SK-N-SH treated with all-trans-retinoic acid at 6 μM for 48 hours (cell line): ENCODE data around the gene TSPAN9.
A peak's percentile ranks its signal among the peaks of the same experiment; 100 is the strongest.

Experiments used
- ATAC-seq: fragments of 200-7000 bp; cut with Tn5 transposase; 3 replicates; pipeline ENCODE4 v1.9.1; 2020; ENCODE audit warnings: mild to moderate bottlenecking, moderate library complexity
- ARNTL ChIP-seq: fragments of 450-650 bp; formaldehyde crosslinking; IDR thresholded peaks from 2 replicates; pipeline ENCODE4 v1.5.0; 2020; ENCODE audit warnings: low read depth, mild to moderate bottlenecking, moderate library complexity, borderline replicate concordance
- CSDC2 ChIP-seq: fragments of 250-450 bp; sonication (Bioruptor Pico); IDR thresholded peaks from 2 replicates; pipeline ENCODE4 v1.5.0; 2020; ENCODE audit warnings: mild to moderate bottlenecking, moderate library complexity
- ESRRG ChIP-seq: fragments of 250-450 bp; sonication (Bioruptor Pico); IDR thresholded peaks from 2 replicates; pipeline ENCODE4 v1.6.1; 2021; ENCODE audit warnings: mild to moderate bottlenecking
- GLIS3 ChIP-seq: fragments of 250-450 bp; sonication (Bioruptor Pico); IDR thresholded peaks from 2 replicates; pipeline ENCODE4 v1.5.0; 2020; ENCODE audit warnings: mild to moderate bottlenecking, moderate library complexity
- ISL1 ChIP-seq: fragments of 250-450 bp; sonication (Bioruptor Pico); IDR thresholded peaks from 2 replicates; pipeline ENCODE4 v2.1.2; 2022; ENCODE audit warnings: mild to moderate bottlenecking, moderate library complexity
- RARB ChIP-seq: fragments of 250-450 bp; sonication (Bioruptor Pico); IDR thresholded peaks from 2 replicates; pipeline ENCODE4 v1.8.0; 2021; ENCODE audit warnings: mild to moderate bottlenecking, moderate library complexity
- SNAI2 ChIP-seq: fragments of 250-450 bp; sonication (Bioruptor Pico); IDR thresholded peaks from 2 replicates; pipeline ENCODE4 v1.5.0; 2020; ENCODE audit warnings: mild to moderate bottlenecking, moderate library complexity
- TCF4 ChIP-seq: fragments of 250-450 bp; sonication (Bioruptor Pico); IDR thresholded peaks from 2 replicates; pipeline ENCODE4 v1.8.0; 2021; ENCODE audit warnings: mild to moderate bottlenecking, moderate library complexity, borderline replicate concordance
- TOX ChIP-seq: fragments of 250-450 bp; sonication (Bioruptor Pico); IDR thresholded peaks from 2 replicates; pipeline ENCODE4 v1.8.0; 2021; ENCODE audit warnings: mild to moderate bottlenecking, moderate library complexity, borderline replicate concordance
- ZC3H10 ChIP-seq: fragments of 250-450 bp; sonication (Bioruptor Pico); IDR thresholded peaks from 2 replicates; pipeline ENCODE4 v1.5.1; 2021; ENCODE audit warnings: mild to moderate bottlenecking, moderate library complexity
- ZFP3 ChIP-seq: fragments of 250-450 bp; sonication (Bioruptor Pico); IDR thresholded peaks from 2 replicates; pipeline ENCODE4 v1.5.0; 2020; ENCODE audit warnings: mild to moderate bottlenecking, moderate library complexity
- ZNF565 ChIP-seq: fragments of 450-650 bp; formaldehyde crosslinking; conservative IDR thresholded peaks from 2 replicates; pipeline ENCODE4 v1.5.0; 2020; ENCODE audit warnings: low read depth, mild to moderate bottlenecking, moderate library complexity
- ZNF70 ChIP-seq: fragments of 450-650 bp; formaldehyde crosslinking; IDR thresholded peaks from 2 replicates; pipeline ENCODE4 v1.5.0; 2020; ENCODE audit warnings: mild to moderate bottlenecking, moderate library complexity
- ZNF8 ChIP-seq: fragments of 450-650 bp; formaldehyde crosslinking; IDR thresholded peaks from 2 replicates; pipeline ENCODE4 v1.5.0; 2020; ENCODE audit warnings: mild to moderate bottlenecking, moderate library complexity
- TF ChIP-seq, protein P1 (sequence below): fragments of 250-450 bp; sonication (Bioruptor Pico); IDR thresholded peaks from 2 replicates; pipeline ENCODE4 v1.5.0; 2020; ENCODE audit warnings: mild to moderate bottlenecking, moderate library complexity
- TF ChIP-seq, protein P2 (sequence below): fragments of 250-450 bp; sonication (Bioruptor Pico); IDR thresholded peaks from 2 replicates; pipeline ENCODE4 v1.8.0; 2021; ENCODE audit warnings: low read depth, mild to moderate bottlenecking, moderate library complexity, borderline replicate concordance
- TF ChIP-seq, protein P3 (sequence below): fragments of 250-450 bp; sonication (Bioruptor Pico); IDR thresholded peaks from 2 replicates; pipeline ENCODE4 v1.5.1; 2020; ENCODE audit warnings: low read depth, mild to moderate bottlenecking, moderate library complexity
- TF ChIP-seq, protein P4 (sequence below): fragments of 250-450 bp; sonication (Bioruptor Pico); IDR thresholded peaks from 2 replicates; pipeline ENCODE4 v1.8.0; 2020; ENCODE audit warnings: mild to moderate bottlenecking, moderate library complexity, borderline replicate concordance
- TF ChIP-seq, protein P5 (sequence below): fragments of 250-450 bp; sonication (Bioruptor Pico); IDR thresholded peaks from 2 replicates; pipeline ENCODE4 v1.5.1; 2021; ENCODE audit warnings: mild to moderate bottlenecking, moderate library complexity

The TSPAN9 gene

DNA sequence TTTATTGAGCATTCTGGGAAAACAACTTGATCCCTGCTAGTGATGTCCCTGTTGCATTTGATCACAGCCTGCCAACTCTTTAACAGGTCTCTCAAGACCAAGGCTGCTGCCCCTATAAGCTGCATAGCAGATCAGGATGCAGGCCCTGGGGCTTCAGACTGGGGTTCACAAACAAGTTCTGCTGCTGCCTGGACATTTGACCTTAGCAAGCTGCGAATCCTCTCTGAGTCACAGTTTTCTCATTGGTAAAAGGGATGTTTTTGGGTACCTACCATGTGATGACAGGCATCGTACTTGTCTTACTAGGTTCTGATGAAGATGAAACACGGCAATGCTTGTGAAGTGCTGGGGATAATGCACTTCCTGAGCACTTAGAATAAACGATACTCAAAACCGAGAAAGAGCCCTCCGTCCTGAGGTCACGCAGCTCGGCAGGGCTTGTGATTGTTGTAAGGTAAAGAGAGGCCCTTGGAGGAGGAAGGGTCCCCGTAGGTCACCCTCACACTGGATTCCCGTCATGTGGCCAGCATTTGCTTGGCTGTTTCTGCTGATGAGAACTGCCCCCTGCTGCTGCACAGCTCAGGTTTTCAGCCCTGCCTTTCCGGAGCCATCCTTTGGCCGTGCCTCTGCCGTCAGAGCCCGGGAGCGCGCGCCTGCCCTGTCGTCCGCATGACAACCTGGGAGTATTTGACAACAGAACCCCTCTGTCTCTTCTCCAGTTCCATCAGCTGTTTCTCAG is 39.1 kb downstream of the TSPAN9 start:
- TF ChIP-seq ARNTL (CRISPR knock-in tag) = no peak
- no peak for TF ChIP-seq ZFP3
- TF ChIP-seq, protein P1, sequence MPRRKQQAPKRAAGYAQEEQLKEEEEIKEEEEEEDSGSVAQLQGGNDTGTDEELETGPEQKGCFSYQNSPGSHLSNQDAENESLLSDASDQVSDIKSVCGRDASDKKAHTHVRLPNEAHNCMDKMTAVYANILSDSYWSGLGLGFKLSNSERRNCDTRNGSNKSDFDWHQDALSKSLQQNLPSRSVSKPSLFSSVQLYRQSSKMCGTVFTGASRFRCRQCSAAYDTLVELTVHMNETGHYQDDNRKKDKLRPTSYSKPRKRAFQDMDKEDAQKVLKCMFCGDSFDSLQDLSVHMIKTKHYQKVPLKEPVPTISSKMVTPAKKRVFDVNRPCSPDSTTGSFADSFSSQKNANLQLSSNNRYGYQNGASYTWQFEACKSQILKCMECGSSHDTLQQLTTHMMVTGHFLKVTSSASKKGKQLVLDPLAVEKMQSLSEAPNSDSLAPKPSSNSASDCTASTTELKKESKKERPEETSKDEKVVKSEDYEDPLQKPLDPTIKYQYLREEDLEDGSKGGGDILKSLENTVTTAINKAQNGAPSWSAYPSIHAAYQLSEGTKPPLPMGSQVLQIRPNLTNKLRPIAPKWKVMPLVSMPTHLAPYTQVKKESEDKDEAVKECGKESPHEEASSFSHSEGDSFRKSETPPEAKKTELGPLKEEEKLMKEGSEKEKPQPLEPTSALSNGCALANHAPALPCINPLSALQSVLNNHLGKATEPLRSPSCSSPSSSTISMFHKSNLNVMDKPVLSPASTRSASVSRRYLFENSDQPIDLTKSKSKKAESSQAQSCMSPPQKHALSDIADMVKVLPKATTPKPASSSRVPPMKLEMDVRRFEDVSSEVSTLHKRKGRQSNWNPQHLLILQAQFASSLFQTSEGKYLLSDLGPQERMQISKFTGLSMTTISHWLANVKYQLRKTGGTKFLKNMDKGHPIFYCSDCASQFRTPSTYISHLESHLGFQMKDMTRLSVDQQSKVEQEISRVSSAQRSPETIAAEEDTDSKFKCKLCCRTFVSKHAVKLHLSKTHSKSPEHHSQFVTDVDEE (CRISPR knock-in tag) = no peak
- TF ChIP-seq ISL1 (CRISPR knock-in tag) = no peak
- TF ChIP-seq, protein P2, sequence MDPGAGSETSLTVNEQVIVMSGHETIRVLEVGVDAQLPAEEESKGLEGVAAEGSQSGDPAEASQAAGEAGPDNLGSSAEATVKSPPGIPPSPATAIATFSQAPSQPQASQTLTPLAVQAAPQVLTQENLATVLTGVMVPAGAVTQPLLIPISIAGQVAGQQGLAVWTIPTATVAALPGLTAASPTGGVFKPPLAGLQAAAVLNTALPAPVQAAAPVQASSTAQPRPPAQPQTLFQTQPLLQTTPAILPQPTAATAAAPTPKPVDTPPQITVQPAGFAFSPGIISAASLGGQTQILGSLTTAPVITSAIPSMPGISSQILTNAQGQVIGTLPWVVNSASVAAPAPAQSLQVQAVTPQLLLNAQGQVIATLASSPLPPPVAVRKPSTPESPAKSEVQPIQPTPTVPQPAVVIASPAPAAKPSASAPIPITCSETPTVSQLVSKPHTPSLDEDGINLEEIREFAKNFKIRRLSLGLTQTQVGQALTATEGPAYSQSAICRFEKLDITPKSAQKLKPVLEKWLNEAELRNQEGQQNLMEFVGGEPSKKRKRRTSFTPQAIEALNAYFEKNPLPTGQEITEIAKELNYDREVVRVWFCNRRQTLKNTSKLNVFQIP (CRISPR knock-in tag) = no peak
- TF ChIP-seq, protein P3, sequence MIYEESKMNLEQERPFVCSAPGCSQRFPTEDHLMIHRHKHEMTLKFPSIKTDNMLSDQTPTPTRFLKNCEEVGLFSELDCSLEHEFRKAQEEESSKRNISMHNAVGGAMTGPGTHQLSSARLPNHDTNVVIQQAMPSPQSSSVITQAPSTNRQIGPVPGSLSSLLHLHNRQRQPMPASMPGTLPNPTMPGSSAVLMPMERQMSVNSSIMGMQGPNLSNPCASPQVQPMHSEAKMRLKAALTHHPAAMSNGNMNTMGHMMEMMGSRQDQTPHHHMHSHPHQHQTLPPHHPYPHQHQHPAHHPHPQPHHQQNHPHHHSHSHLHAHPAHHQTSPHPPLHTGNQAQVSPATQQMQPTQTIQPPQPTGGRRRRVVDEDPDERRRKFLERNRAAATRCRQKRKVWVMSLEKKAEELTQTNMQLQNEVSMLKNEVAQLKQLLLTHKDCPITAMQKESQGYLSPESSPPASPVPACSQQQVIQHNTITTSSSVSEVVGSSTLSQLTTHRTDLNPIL (CRISPR knock-in tag) = no peak
- no peak for TF ChIP-seq SNAI2 (CRISPR knock-in tag)
- TF ChIP-seq GLIS3 (CRISPR knock-in tag) = no peak
- TF ChIP-seq, protein P4, sequence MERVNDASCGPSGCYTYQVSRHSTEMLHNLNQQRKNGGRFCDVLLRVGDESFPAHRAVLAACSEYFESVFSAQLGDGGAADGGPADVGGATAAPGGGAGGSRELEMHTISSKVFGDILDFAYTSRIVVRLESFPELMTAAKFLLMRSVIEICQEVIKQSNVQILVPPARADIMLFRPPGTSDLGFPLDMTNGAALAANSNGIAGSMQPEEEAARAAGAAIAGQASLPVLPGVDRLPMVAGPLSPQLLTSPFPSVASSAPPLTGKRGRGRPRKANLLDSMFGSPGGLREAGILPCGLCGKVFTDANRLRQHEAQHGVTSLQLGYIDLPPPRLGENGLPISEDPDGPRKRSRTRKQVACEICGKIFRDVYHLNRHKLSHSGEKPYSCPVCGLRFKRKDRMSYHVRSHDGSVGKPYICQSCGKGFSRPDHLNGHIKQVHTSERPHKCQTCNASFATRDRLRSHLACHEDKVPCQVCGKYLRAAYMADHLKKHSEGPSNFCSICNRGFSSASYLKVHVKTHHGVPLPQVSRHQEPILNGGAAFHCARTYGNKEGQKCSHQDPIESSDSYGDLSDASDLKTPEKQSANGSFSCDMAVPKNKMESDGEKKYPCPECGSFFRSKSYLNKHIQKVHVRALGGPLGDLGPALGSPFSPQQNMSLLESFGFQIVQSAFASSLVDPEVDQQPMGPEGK (CRISPR knock-in tag) = no peak
- TF ChIP-seq ZNF8 (CRISPR knock-in tag) = no peak
- TF ChIP-seq, protein P5, sequence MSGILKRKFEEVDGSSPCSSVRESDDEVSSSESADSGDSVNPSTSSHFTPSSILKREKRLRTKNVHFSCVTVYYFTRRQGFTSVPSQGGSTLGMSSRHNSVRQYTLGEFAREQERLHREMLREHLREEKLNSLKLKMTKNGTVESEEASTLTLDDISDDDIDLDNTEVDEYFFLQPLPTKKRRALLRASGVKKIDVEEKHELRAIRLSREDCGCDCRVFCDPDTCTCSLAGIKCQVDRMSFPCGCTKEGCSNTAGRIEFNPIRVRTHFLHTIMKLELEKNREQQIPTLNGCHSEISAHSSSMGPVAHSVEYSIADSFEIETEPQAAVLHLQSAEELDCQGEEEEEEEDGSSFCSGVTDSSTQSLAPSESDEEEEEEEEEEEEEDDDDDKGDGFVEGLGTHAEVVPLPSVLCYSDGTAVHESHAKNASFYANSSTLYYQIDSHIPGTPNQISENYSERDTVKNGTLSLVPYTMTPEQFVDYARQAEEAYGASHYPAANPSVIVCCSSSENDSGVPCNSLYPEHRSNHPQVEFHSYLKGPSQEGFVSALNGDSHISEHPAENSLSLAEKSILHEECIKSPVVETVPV (CRISPR knock-in tag) = no peak
- TF ChIP-seq ZC3H10 = no peak
- TF ChIP-seq ZNF565 (CRISPR knock-in tag) = no peak
- TF ChIP-seq ZNF70 (CRISPR knock-in tag) = no peak
- TF ChIP-seq TOX = no peak
- TF ChIP-seq ESRRG (CRISPR knock-in tag) = no peak
- TF ChIP-seq RARB (CRISPR knock-in tag) = no peak
- no peak for TF ChIP-seq TCF4 (CRISPR knock-in tag)
- no peak for TF ChIP-seq CSDC2
- no peak; the same call in 2 of the 3 replicates for ATAC-seq

DNA sequence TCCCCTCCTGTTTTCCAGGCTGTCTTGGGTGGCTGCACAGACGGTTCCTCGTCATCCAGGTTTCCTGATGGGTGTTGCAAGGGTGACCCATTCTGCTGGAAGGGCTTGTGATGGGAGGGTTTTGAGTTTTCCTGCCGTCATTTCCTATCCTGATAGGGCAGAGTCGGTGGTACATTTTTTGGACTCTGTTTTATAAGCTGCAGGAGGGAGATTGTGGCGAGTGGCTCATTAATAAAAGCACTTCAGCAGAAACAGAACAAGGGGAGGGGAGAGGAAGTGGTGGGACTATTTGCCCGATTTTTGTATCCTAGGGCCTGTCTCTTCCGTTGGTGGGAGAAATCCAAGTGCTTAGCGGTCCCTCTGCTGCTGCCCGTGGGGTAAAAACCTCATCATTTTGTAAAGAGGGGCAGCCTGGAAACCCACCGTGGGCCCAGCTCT is 40.0 kb downstream of the TSPAN9 start:
- ATAC-seq = peak; percentile 16
- TF ChIP-seq, protein P1 (CRISPR knock-in tag) = no peak
- TF ChIP-seq ISL1 (CRISPR knock-in tag) = no peak
- TF ChIP-seq, protein P2 (CRISPR knock-in tag) = no peak
